ENCODE measurements around the gene GPN1. TPM values are rescaled to one million over a fixed set of nuclear protein-coding genes. Genes with fewer than 3 reads are reported as not detected.

GPN1 gene
- total RNA-seq, 3 donors from 2014 or later: 24.2 to 30.3 (median 25.6) TPM

DNA sequence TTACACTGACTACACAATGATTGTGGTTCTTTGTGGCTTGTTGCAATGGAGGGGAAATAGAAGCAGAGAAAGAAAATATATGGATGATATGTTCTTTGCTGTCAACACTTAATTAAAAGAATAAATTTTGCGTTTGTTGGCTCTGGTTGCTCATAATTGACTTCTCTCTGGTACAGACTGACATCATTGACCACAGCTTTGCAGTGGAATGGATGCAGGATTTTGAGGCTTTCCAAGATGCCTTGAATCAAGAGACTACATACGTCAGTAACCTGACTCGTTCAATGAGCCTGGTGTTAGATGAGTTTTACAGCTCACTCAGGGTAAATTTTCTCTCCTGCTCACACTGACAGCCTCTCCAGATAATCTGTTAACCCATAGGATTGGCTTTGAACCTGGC lies 9.9 kb downstream of the GPN1 start:
- Histone ChIP-seq H3K4me3 (no peak overlapping the region), H3K27ac (no peak overlapping the region), H3K9me3 (no peaks in the 10 kb centered on the region), H3K4me1 (no peaks in the 10 kb centered on the region), H3K36me3 (peaks cover 5% of the 10 kb centered on the region), H3K27me3 (no peaks in the 10 kb centered on the region)
- TF ChIP-seq, protein P1, sequence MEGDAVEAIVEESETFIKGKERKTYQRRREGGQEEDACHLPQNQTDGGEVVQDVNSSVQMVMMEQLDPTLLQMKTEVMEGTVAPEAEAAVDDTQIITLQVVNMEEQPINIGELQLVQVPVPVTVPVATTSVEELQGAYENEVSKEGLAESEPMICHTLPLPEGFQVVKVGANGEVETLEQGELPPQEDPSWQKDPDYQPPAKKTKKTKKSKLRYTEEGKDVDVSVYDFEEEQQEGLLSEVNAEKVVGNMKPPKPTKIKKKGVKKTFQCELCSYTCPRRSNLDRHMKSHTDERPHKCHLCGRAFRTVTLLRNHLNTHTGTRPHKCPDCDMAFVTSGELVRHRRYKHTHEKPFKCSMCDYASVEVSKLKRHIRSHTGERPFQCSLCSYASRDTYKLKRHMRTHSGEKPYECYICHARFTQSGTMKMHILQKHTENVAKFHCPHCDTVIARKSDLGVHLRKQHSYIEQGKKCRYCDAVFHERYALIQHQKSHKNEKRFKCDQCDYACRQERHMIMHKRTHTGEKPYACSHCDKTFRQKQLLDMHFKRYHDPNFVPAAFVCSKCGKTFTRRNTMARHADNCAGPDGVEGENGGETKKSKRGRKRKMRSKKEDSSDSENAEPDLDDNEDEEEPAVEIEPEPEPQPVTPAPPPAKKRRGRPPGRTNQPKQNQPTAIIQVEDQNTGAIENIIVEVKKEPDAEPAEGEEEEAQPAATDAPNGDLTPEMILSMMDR (IDR thresholded peaks at IDR 0.05): no peak
- TF ChIP-seq POLR2A (IDR thresholded peaks at IDR 0.05) (no peak), POLR2AphosphoS5 (IDR thresholded peaks at IDR 0.05) (no peak)
- intact Hi-C loops (cut with DNase I; ENCODE audit: low total_unique reads): no loop called here
- DNase-seq (ENCODE audit: low spot score in 2 of 2): no peak

DNA sequence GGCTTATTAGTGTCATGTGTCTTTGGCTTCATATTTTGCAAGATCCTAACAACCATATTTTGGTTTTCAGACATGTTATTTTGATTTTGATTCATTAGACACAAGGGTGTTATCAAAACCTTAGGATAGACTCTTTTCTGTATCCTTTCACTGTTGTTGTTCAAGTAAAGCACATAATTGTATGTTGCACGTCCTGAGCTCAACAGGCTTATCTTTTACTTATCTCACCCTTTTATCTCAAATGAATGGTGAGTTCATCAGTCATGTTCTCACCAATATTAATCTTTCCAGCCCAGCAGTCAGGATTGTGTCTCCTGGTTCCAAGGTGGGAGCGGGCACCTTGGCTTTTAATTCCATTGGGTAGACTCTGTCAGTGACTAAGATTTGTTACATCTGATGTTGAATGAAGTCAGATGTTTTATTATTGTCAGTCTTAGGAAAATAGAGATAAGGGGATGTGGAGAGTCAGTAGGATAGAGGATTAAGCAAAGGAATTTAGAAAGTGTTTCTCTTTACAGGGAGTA lies 11.9 kb downstream of the GPN1 start:
- Histone ChIP-seq H3K4me3 (no peak overlapping the region), H3K36me3 (no peaks in the 10 kb centered on the region), H3K4me1 (no peaks in the 10 kb centered on the region), H3K9me3 (no peaks in the 10 kb centered on the region), H3K27ac (no peak overlapping the region), H3K27me3 (no peaks in the 10 kb centered on the region)
- TF ChIP-seq POLR2AphosphoS5 (IDR thresholded peaks at IDR 0.05): no peak
- TF ChIP-seq, protein P1 (IDR thresholded peaks at IDR 0.05): no peak
- TF ChIP-seq POLR2A (IDR thresholded peaks at IDR 0.05): no peak
- intact Hi-C loops (cut with DNase I; ENCODE audit: low total_unique reads): no loop called here
- DNase-seq (ENCODE audit: low spot score in 2 of 2): no peak

DNA sequence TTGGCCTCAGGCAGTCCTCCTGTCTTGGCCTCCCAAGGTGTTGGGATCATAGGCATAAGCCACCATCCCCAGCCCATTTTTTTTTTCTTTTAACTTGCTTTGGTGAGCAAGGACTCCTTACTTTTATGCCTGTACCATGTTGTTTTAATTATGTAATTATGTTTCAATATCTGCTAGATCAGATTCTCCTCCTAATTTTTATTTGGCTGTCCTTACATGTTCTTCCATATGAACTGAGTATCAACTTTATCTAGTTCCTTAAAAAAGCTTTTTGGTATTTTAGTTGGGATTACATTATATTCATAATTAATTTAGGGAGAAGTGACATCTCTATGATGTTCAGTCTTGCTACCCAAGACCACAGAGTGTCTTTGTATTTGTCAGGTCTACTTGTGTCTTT lies 16.3 kb downstream of the GPN1 start:
- intact Hi-C loops (cut with DNase I; ENCODE audit: low total_unique reads): no loop called here
- no peaks in the 10 kb centered on the region for H3K27me3 ChIP-seq
- TF ChIP-seq, protein P1 (IDR thresholded peaks at IDR 0.05): no peak
- no peak for TF ChIP-seq POLR2AphosphoS5 (IDR thresholded peaks at IDR 0.05)
- TF ChIP-seq POLR2A (IDR thresholded peaks at IDR 0.05): no peak
- H3K4me1 ChIP-seq: no peaks in the 10 kb centered on the region
- no peak for DNase-seq (ENCODE audit: low spot score in 2 of 2)
- no peaks in the 10 kb centered on the region for H3K9me3 ChIP-seq
- no peak overlapping the region for H3K4me3 ChIP-seq
- H3K27ac ChIP-seq: no peak overlapping the region
- no peaks in the 10 kb centered on the region for H3K36me3 ChIP-seq

DNA sequence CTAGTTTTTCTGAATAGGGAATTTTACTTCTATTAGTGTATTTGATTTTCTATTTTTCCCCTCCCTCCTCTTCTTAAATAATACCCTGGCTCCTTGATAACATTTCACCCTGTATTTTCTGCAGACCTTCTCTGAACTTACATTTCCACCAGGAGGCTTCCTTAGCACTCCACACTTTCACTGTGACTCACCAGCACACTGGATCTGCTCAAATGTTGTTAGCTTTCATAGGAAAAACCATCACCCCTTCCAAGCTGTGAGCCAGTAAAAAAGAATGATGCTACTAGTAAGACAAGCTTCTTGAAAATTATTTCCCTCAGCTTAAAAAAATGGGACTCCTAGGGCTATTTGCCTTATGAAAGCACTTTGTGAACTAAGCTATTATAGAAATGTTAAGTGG lies 18.4 kb downstream of the GPN1 start:
- Histone ChIP-seq H3K27ac (no peak overlapping the region), H3K4me1 (no peaks in the 10 kb centered on the region), H3K4me3 (no peak overlapping the region), H3K9me3 (no peaks in the 10 kb centered on the region), H3K27me3 (no peaks in the 10 kb centered on the region), H3K36me3 (no peaks in the 10 kb centered on the region)
- intact Hi-C loops (cut with DNase I; ENCODE audit: low total_unique reads): no loop called here
- DNase-seq (ENCODE audit: low spot score in 2 of 2): no peak
- TF ChIP-seq POLR2AphosphoS5 (IDR thresholded peaks at IDR 0.05): no peak
- no peak for TF ChIP-seq POLR2A (IDR thresholded peaks at IDR 0.05)
- TF ChIP-seq, protein P1 (IDR thresholded peaks at IDR 0.05): no peak

DNA sequence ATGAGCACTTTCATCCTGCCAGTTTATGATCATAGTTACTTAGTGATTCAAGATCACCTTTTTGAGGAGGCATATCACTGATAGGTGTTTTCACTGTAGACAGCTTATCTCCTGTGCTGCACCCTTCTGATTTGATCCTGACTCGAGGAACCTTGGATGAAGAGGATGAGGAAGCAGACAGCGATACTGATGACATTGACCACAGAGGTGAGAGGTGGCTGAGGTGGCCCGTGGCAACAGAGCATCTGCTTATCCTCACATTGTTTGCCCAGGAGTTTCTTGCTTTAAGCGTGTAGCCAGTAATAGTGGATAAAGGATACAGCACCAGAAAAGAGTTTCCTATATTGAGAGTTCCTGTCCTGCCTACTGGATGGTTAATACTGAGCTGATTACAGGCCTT lies 18.9 kb downstream of the GPN1 start:
- DNase-seq (ENCODE audit: low spot score in 2 of 2): no peak
- TF ChIP-seq POLR2A (IDR thresholded peaks at IDR 0.05): no peak
- TF ChIP-seq POLR2AphosphoS5 (IDR thresholded peaks at IDR 0.05): no peak
- TF ChIP-seq, protein P1 (IDR thresholded peaks at IDR 0.05): no peak
- H3K9me3 ChIP-seq: no peaks in the 10 kb centered on the region
- H3K27me3 ChIP-seq: no peaks in the 10 kb centered on the region
- no peak overlapping the region for H3K4me3 ChIP-seq
- no peaks in the 10 kb centered on the region for H3K36me3 ChIP-seq
- H3K4me1 ChIP-seq: no peaks in the 10 kb centered on the region
- no peak overlapping the region for H3K27ac ChIP-seq
- intact Hi-C loops (cut with DNase I; ENCODE audit: low total_unique reads): no loop called here
